GM12878 (cell line): ENCODE measurements around the gene ANKDD1A. TPM values are rescaled to one million over a fixed set of nuclear protein-coding genes. Genes with fewer than 3 reads are reported as not detected.

Source experiments
- ATAC-seq: fragments of 200-7000 bp; cut with Tn5 transposase; 3 replicates; pipeline ENCODE4 v1.9.1; 2020; ENCODE audit warnings: mild to moderate bottlenecking, moderate library complexity
- BruUV-seq: library from RNA; stranded (reverse); fragments of 400-500 nt; replicated peaks from 2 replicates; lab custom pipeline; 2021; lab: Mats Ljungman, UMichigan
- CTCF ChIA-PET: fragments of 300-600 bp; sonication (Branson Sonifier 250); formaldehyde crosslinking; extraction: SDS; loops from one replicate; lab custom pipeline; 2021; ENCODE audit warnings: inconsistent platforms; lab: Yijun Ruan, JAX
- POLR2A ChIA-PET: fragments of 350-600 bp; formaldehyde crosslinking; extraction: SDS; loops from one replicate; lab custom pipeline; 2021; ENCODE audit warnings: inconsistent platforms; lab: Charles Lee
- RAD21 ChIA-PET: fragments of 300-600 bp; sonication (Branson Sonifier 250); formaldehyde crosslinking; loops from one replicate; lab custom pipeline; 2023; ENCODE audit warnings: antibody characterized with exemption; ENCODE audit not compliant: unreplicated experiment; lab: Charles Lee
- SMC1A ChIA-PET: fragments of 300-600 bp; sonication (Branson Sonifier 250); formaldehyde crosslinking; loops from one replicate; lab custom pipeline; 2023; ENCODE audit not compliant: unreplicated experiment, uncharacterized antibody; lab: Charles Lee
- DNase-seq: peaks from one replicate; pipeline ENCODE4 v3.0.0-alpha.2; 2011; ENCODE audit warnings: low read depth, low spot score
- FAIRE-seq: peaks from 3 replicates; lab custom pipeline; 2011; peaks lifted over from hg19 to GRCh38; lab: Jason Lieb, UNC
- H2AFZ ChIP-seq: 2 replicates; pipeline ENCODE4 v1.6.0; 2011; ENCODE audit warnings: low read depth, low read length, control low read depth; ENCODE audit not compliant: control insufficient read depth
- H3K27ac ChIP-seq: 2 replicates; pipeline ENCODE4 v1.5.1; 2011; ENCODE audit warnings: control low read depth; ENCODE audit not compliant: control insufficient read depth, insufficient read depth
- H3K27me3 ChIP-seq, 2 experiments: replicated peaks in 1 of 2; 2 replicates each; pipeline versions ENCODE4 v1.6.0 to v1.6.1; 2011; ENCODE audit warnings: low read length in 1 of 2; ENCODE audit not compliant: control insufficient read depth in 2 of 2, insufficient read depth in 2 of 2
- H3K36me3 ChIP-seq, 2 experiments: 2 replicates each; pipeline ENCODE4 v1.5.1; 2011; ENCODE audit warnings: low read length in 1 of 2; ENCODE audit not compliant: control insufficient read depth in 2 of 2, insufficient read depth in 2 of 2
- H3K4me1 ChIP-seq: 2 replicates; pipeline ENCODE4 v1.6.1; 2011; ENCODE audit warnings: mild to moderate bottlenecking, low read length, moderate library complexity, mixed read lengths; ENCODE audit not compliant: control insufficient read depth, insufficient read depth
- H3K4me2 ChIP-seq: 2 replicates; pipeline ENCODE4 v1.6.0; 2011; ENCODE audit warnings: control low read depth; ENCODE audit not compliant: control insufficient read depth, insufficient read depth
- H3K4me3 ChIP-seq: fragments of 200-600 bp; sonication (generic); 2 replicates; pipeline ENCODE4 v1.5.1; 2016
- H3K79me2 ChIP-seq: 2 replicates; pipeline ENCODE4 v1.6.0; 2011; ENCODE audit warnings: low read length; ENCODE audit not compliant: control insufficient read depth, insufficient read depth
- H3K9ac ChIP-seq: 2 replicates; pipeline ENCODE4 v1.8.0; 2011; ENCODE audit warnings: low read length, control low read depth, mixed read lengths; ENCODE audit not compliant: control insufficient read depth, insufficient read depth
- H3K9me3 ChIP-seq: replicated peaks from 3 replicates; pipeline ENCODE4 v1.5.1; 2011; ENCODE audit warnings: mild to moderate bottlenecking, low read length; ENCODE audit not compliant: control insufficient read depth, insufficient read depth
- H4K20me1 ChIP-seq: 2 replicates; pipeline ENCODE4 v1.6.0; 2011; ENCODE audit not compliant: control insufficient read depth, insufficient read depth
- BACH1 ChIP-seq: fragments of 450-650 bp; IDR thresholded peaks from 2 replicates; pipeline ENCODE4 v1.6.1; 2017; ENCODE audit warnings: mild to moderate bottlenecking, borderline replicate concordance
- BCLAF1 ChIP-seq: fragments of 450-650 bp; IDR thresholded peaks from 2 replicates; pipeline ENCODE4 v1.6.1; 2017; ENCODE audit warnings: antibody characterized with exemption, mild to moderate bottlenecking, moderate library complexity
- CREB1 ChIP-seq: IDR thresholded peaks from 2 replicates; pipeline ENCODE4 v1.6.1; 2012; ENCODE audit warnings: low read depth, mild to moderate bottlenecking, inconsistent platforms
- HDAC2 ChIP-seq: fragments of 200-600 bp; sonication (generic); IDR thresholded peaks from 2 replicates; pipeline ENCODE4 v1.6.1; 2017
- KAT2A ChIP-seq: conservative IDR thresholded peaks from 2 replicates; pipeline ENCODE4 v1.6.1; 2011; ENCODE audit warnings: low read depth, low read length; ENCODE audit not compliant: control insufficient read depth
- KLF5 ChIP-seq: fragments of 450-650 bp; IDR thresholded peaks from 2 replicates; pipeline ENCODE4 v1.6.1; 2014; ENCODE audit warnings: mild to moderate bottlenecking; ENCODE audit not compliant: partially characterized antibody
- PAX5 ChIP-seq: IDR thresholded peaks from 2 replicates; pipeline ENCODE4 v1.6.1; 2011; ENCODE audit warnings: low read depth, low read length, borderline replicate concordance
- PML ChIP-seq: IDR thresholded peaks from 2 replicates; pipeline ENCODE4 v1.6.1; 2012; ENCODE audit warnings: low read length, inconsistent platforms
- POLR2AphosphoS2 ChIP-seq: IDR thresholded peaks from 2 replicates; pipeline ENCODE4 v1.6.1; 2011; ENCODE audit warnings: low read depth, mild to moderate bottlenecking, low read length, improper control_type of control experiment, moderate library complexity
- POLR2AphosphoS5 ChIP-seq: IDR thresholded peaks from 2 replicates; pipeline ENCODE4 v1.6.1; 2011; ENCODE audit warnings: mild to moderate bottlenecking, low read length, inconsistent platforms
- TAF1 ChIP-seq: IDR thresholded peaks from 2 replicates; pipeline ENCODE4 v1.6.1; 2011; ENCODE audit warnings: mild to moderate bottlenecking, low read depth, low read length, borderline replicate concordance
- ZNF207 ChIP-seq: fragments of 450-650 bp; IDR thresholded peaks from 2 replicates; pipeline ENCODE4 v1.6.1; 2014; ENCODE audit warnings: antibody characterized with exemption, mild to moderate bottlenecking, borderline replicate concordance
- ZNF24 ChIP-seq: fragments of 450-650 bp; IDR thresholded peaks from 2 replicates; pipeline ENCODE4 v1.6.1; 2017; ENCODE audit warnings: antibody characterized with exemption, mild to moderate bottlenecking
- ZNF274 ChIP-seq: IDR thresholded peaks from one replicate; pipeline ENCODE4 v1.8.0; 2011; ENCODE audit not compliant: insufficient read length, insufficient read depth
- ZNF384 ChIP-seq: IDR thresholded peaks from 2 replicates; pipeline ENCODE4 v1.6.1; 2012; ENCODE audit warnings: low read depth, mild to moderate bottlenecking, low read length, improper control_type of control experiment, borderline replicate concordance
- WGBS: methylation state at CpG from one replicate; pipeline ENCODE4 v1.1.6; 2016; ENCODE audit warnings: low lambda C conversion rate; ENCODE audit not compliant: insufficient replicate concordance, insufficient coverage; ENCODE audit errors: missing lambda C conversion rate; 5-methylcytosine and 5-hydroxymethylcytosine counted together
- in situ Hi-C: fragments of 300-500 bp; cut with MboI; formaldehyde crosslinking; loops from 9 replicates; pipeline ENCODE4 v1.14.3; 2018; ENCODE audit warnings: mixed read lengths
- intact Hi-C: fragments of 100-400 bp; cut with micrococcal nuclease; formaldehyde crosslinking; loops from one replicate; pipeline ENCODE4 v1.14.2; 2022; ENCODE audit not compliant: unreplicated experiment
- polyA plus RNA-seq, 11 experiments: library from polyadenylated mRNA; depleted of rRNA in 4 of 11; unstranded in 6 of 11; stranded (reverse) in 5 of 11; fragments of >200 nt; fragmentation: Nextera tagmentation in 4 of 11; fragmentation: Illumina TruSeq in 1 of 11; extraction: Ambion mirVana in 4 of 11; extraction: Trizol in 1 of 11; gene quantifications; 1 replicate in 1 of 11; 2 replicates in 10 of 11; pipeline versions ENCODE4 v1.2.1 to v1.2.3, GENCODE V29; 2011 to 2016; ENCODE audit warnings: inconsistent platforms in 2 of 11, missing spikeins in 2 of 11, low read depth in 1 of 11
- total RNA-seq, 4 experiments: library from RNA; depleted of rRNA in 3 of 4; stranded (reverse); fragments of >200 nt in 3 of 4; fragmentation: Illumina TruSeq in 1 of 4; extraction: Trizol in 1 of 4; gene quantifications; 2 replicates each; pipeline versions ENCODE4 v1.2.1 to v1.2.3, GENCODE V29; 2013 to 2021
- TF ChIP-seq, protein P1 (sequence below): fragments of 450-650 bp; IDR thresholded peaks from 2 replicates; pipeline ENCODE4 v1.6.1; 2017; ENCODE audit warnings: mild to moderate bottlenecking, moderate library complexity

Gene ANKDD1A
- total and polyA plus RNA-seq, 10 of the 15 experiments (the other 5 are each of a cell fraction or from before 2014, with no cell fraction given), result 1.5 to 6.6 (median 4.1) TPM

- Histone ChIP-seq H3K4me3 (no peak overlapping the region), H3K9me3 (no peaks in the 10 kb centered on the region), H3K4me1 (no peaks in the 10 kb centered on the region; the same call in none of the 2 replicates), H3K36me3 (no peaks in the 10 kb centered on the region), H3K27ac (no peak overlapping the region), H3K9ac (no peak overlapping the region), H2AFZ (no peak overlapping the region), H3K4me2 (no peak overlapping the region), H3K27me3 (no peaks in the 10 kb centered on the region), H4K20me1 (no peaks in the 10 kb centered on the region), H3K79me2 (no peaks in the 10 kb centered on the region)
- intact Hi-C loops, result no loop called here
- no peak for ATAC-seq
- RAD21 ChIA-PET, result interaction anchor here (1.4 kb wide), 1 partner anchor 11 kb away, joined by 3 read pairs; no protein-coding TSS in a partner anchor
- 61% methylated on average over 5 of the region's 5 CpGs for WGBS
- in situ Hi-C loops, result no loop called here
- SMC1A ChIA-PET, result interaction anchor here (0.9 to 2.3 kb wide), 4 partner anchors 12 to 206 kb away, joined by 3 to 8 read pairs (median 4); no protein-coding TSS in a partner anchor
- DNase-seq, result no peak
- no TSS peak for BruUV-seq
- CTCF ChIA-PET, result interaction anchor here (0.7 to 1.6 kb wide), 3 partner anchors 11 to 56 kb away, joined by 3 to 5 read pairs (median 3); no protein-coding TSS in a partner anchor
- no peak for FAIRE-seq
- POLR2A ChIA-PET, result interaction anchor here (0.9 to 1.0 kb wide), 3 partner anchors 15 to 156 kb away, joined by 3 to 4 read pairs (median 3); no protein-coding TSS in a partner anchor
- TF ChIP-seq ZNF274, result no peak
- no peak for TF ChIP-seq CREB1
- no peak for TF ChIP-seq BCLAF1
- TF ChIP-seq POLR2AphosphoS2, result no peak
- no peak for TF ChIP-seq ZNF384
- TF ChIP-seq ZNF24, result no peak
- TF ChIP-seq ZNF207, result no peak
- no peak for TF ChIP-seq TAF1
- TF ChIP-seq PAX5, result no peak
- TF ChIP-seq BACH1, result no peak
- TF ChIP-seq KAT2A, result no peak
- TF ChIP-seq, protein P1, sequence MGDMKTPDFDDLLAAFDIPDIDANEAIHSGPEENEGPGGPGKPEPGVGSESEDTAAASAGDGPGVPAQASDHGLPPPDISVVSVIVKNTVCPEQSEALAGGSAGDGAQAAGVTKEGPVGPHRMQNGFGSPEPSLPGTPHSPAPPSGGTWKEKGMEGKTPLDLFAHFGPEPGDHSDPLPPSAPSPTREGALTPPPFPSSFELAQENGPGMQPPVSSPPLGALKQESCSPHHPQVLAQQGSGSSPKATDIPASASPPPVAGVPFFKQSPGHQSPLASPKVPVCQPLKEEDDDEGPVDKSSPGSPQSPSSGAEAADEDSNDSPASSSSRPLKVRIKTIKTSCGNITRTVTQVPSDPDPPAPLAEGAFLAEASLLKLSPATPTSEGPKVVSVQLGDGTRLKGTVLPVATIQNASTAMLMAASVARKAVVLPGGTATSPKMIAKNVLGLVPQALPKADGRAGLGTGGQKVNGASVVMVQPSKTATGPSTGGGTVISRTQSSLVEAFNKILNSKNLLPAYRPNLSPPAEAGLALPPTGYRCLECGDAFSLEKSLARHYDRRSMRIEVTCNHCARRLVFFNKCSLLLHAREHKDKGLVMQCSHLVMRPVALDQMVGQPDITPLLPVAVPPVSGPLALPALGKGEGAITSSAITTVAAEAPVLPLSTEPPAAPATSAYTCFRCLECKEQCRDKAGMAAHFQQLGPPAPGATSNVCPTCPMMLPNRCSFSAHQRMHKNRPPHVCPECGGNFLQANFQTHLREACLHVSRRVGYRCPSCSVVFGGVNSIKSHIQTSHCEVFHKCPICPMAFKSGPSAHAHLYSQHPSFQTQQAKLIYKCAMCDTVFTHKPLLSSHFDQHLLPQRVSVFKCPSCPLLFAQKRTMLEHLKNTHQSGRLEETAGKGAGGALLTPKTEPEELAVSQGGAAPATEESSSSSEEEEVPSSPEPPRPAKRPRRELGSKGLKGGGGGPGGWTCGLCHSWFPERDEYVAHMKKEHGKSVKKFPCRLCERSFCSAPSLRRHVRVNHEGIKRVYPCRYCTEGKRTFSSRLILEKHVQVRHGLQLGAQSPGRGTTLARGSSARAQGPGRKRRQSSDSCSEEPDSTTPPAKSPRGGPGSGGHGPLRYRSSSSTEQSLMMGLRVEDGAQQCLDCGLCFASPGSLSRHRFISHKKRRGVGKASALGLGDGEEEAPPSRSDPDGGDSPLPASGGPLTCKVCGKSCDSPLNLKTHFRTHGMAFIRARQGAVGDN, result no peak
- TF ChIP-seq PML, result no peak
- TF ChIP-seq HDAC2, result no peak
- TF ChIP-seq POLR2AphosphoS5, result no peak
- TF ChIP-seq KLF5, result no peak
These were observed 85.4 kb downstream of the ANKDD1A start for GRCh38 chr15:64997066-64997465.
